ENCODE measurements around the gene LCE3D. TPM values are rescaled to one million over a fixed set of nuclear protein-coding genes. Genes with fewer than 3 reads are reported as not detected.
"Not testable (repeated sequence)": the region's sequence is repeated elsewhere in the genome, so short reads cannot be mapped to it uniquely, and the experiment has no call there.

The LCE3D gene
- total RNA-seq, 4 donors from 2014 or later: not detected

DNA sequence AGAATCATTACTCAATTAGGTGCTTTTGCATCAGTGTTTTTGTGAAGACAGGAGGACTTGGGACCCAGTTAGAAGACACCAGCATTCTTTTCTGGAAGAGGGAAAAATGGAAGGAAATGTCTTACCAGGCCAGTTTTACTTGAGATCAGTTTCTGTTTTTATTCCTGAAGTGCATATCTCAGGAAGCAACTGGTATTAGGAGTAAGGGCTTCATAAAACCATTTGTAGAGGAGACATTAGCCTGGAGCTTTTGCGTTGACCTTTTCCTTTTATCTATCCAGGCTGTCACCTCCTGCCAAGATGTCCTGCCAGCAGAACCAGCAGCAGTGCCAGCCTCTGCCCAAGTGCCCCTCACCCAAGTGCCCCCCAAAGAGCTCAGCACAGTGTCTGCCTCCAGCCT lies 33.2 kb upstream of the LCE3D start, which contains the start of gene LCE3B:
Gene LCE3B, plus strand, starts transcription at position 301 of the 400 bp plus-strand sequence. Its CDS starts 0 bp downstream, at position 301.
- Histone ChIP-seq H3K27me3 (no peaks in the 10 kb centered on the region), H3K27ac (no peak within 1 kb of the TSS), H3K4me1 (no peaks in the 10 kb centered on the region), H3K9me3 (no peaks in the 10 kb centered on the region), H3K36me3 (no peaks in the 10 kb centered on the region), H3K4me3 (replicated peaks in 1 of 3) (no peak within 1 kb of the TSS)
- DNase-seq: no peak
- WGBS, 2 donors: 75 to 83% methylated on average over 1 of the region's 1 CpG
- no peak for TF ChIP-seq POLR2A (IDR thresholded peaks at IDR 0.05)
- TF ChIP-seq, protein P1, sequence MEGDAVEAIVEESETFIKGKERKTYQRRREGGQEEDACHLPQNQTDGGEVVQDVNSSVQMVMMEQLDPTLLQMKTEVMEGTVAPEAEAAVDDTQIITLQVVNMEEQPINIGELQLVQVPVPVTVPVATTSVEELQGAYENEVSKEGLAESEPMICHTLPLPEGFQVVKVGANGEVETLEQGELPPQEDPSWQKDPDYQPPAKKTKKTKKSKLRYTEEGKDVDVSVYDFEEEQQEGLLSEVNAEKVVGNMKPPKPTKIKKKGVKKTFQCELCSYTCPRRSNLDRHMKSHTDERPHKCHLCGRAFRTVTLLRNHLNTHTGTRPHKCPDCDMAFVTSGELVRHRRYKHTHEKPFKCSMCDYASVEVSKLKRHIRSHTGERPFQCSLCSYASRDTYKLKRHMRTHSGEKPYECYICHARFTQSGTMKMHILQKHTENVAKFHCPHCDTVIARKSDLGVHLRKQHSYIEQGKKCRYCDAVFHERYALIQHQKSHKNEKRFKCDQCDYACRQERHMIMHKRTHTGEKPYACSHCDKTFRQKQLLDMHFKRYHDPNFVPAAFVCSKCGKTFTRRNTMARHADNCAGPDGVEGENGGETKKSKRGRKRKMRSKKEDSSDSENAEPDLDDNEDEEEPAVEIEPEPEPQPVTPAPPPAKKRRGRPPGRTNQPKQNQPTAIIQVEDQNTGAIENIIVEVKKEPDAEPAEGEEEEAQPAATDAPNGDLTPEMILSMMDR (IDR thresholded peaks at IDR 0.05): no peak
- intact Hi-C loops (cut with DNase I): no loop called here

DNA sequence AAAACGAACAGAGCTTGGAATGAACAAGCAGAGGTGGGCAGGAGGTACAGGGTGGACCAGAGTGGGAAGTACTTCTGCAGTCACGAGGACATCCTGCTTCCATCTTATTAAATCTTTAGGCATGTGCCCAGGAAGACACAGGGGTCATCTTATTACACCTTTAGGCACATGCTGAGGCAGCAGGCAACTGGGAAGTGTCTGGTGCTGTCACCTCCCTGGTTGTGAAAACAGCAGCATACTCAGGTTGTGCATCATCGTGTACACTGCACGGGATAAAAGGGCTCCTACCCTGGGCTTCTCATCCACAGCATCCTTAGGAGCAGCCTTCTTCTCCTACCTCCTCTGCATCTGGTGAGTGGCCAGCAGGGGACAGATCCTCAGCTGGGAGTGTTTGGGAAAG lies 19.6 kb upstream of the LCE3D start, which contains the start of gene LCE3C:
Gene LCE3C, plus strand, starts transcription at position 301 of the 400 bp plus-strand sequence. CDS start 498 bp downstream, outside the sequence.
- TF ChIP-seq, protein P1 (IDR thresholded peaks at IDR 0.05): no peak
- no peak for TF ChIP-seq POLR2A (IDR thresholded peaks at IDR 0.05)
- H3K4me3 ChIP-seq (replicated peaks in 1 of 3): no peak within 1 kb of the TSS
- no peaks in the 10 kb centered on the region for H3K4me1 ChIP-seq
- intact Hi-C loops (cut with DNase I): no loop called here
- no peak for DNase-seq
- no peaks in the 10 kb centered on the region for H3K9me3 ChIP-seq
- no peak within 1 kb of the TSS for H3K27ac ChIP-seq
- 65 to 84% methylated on average over 4 of the region's 4 CpGs for WGBS, 2 donors
- no peaks in the 10 kb centered on the region for H3K27me3 ChIP-seq
- H3K36me3 ChIP-seq: no peaks in the 10 kb centered on the region

DNA sequence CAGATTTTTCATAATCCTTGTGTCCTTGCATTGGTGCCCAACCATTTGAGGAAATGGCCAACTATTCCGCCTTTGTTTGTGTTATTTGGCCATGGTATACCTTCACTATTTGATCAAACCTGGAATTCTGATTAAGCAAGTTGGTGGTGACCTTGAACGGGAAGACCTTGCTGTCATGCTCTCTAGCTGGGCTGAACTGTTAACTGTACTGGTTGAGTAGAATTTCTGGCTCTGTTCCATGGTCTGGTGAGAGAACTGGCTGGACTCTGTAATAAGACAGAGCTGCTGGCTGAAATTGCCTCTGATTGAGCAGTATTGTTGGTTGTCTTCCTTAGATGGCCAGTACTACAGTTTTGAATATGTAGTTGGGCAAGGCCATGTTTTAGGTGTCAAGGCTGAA lies 16.7 kb upstream of the LCE3D start:
- Histone ChIP-seq H3K27ac (no peak overlapping the region), H3K4me1 (no peaks in the 10 kb centered on the region), H3K36me3 (no peaks in the 10 kb centered on the region), H3K27me3 (no peaks in the 10 kb centered on the region), H3K4me3 (replicated peaks in 1 of 3) (no peak overlapping the region), H3K9me3 (no peaks in the 10 kb centered on the region)
- TF ChIP-seq POLR2A (IDR thresholded peaks at IDR 0.05): no peak
- TF ChIP-seq, protein P1 (IDR thresholded peaks at IDR 0.05): no peak
- no peak for DNase-seq
- intact Hi-C loops (cut with DNase I): no loop called here
- 78 to 86% methylated on average over 2 of the region's 2 CpGs for WGBS, 2 donors

DNA sequence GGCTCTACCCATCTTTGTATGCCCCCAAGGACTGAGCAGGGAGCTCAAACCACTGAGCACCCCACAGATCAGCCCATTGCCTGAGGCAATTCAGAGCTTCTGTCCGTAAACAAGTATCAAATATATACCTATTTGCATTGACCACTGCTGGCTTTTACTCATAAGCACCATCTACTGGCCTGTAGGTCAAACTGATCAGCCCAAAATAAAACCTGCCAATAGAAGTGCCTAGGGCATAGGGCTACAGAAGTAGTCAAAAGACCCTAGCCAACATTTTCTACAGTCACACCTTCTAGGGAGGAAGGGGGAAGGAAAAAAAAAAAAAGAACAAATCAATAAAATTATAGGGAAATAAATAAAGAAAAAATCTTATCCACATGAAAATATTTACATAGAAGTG lies 5.3 kb upstream of the LCE3D start:
- TF ChIP-seq, protein P1 (IDR thresholded peaks at IDR 0.05): no peak
- TF ChIP-seq POLR2A (IDR thresholded peaks at IDR 0.05): no peak
- Histone ChIP-seq H3K4me1 (no peaks in the 10 kb centered on the region), H3K27ac (no peak overlapping the region), H3K4me3 (replicated peaks in 1 of 3) (no peak overlapping the region), H3K36me3 (no peaks in the 10 kb centered on the region), H3K27me3 (no peaks in the 10 kb centered on the region), H3K9me3 (no peaks in the 10 kb centered on the region)
- no peak for DNase-seq
- 43 to 50% methylated on average over 1 of the region's 1 CpG for WGBS, 2 donors
- intact Hi-C loops (cut with DNase I): no loop called here

DNA sequence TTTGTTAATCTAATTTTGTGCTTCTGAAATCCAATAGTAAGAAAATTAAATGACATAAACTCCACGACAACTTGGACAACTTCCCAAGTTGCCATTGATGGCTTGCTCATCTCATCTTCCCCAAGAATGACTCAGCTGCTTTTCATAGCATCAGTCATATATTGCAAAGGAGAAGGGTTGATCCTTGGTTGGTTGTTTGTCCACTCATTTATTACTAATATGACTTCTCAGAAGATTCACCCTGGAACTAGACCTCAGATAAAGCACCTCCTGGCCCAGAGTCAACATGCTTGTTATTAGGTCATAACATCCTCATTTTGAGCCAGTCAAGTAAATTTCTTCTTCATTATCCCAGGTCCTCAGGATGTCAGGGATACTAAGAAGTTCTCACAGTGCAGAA lies 2.3 kb upstream of the LCE3D start:
- Histone ChIP-seq H3K9me3 (no peaks in the 10 kb centered on the region), H3K4me3 (replicated peaks in 1 of 3) (no peak overlapping the region), H3K36me3 (no peaks in the 10 kb centered on the region), H3K4me1 (no peaks in the 10 kb centered on the region), H3K27ac (no peak overlapping the region), H3K27me3 (no peaks in the 10 kb centered on the region)
- no peak for DNase-seq
- intact Hi-C loops (cut with DNase I): no loop called here
- no peak for TF ChIP-seq POLR2A (IDR thresholded peaks at IDR 0.05)
- TF ChIP-seq, protein P1 (IDR thresholded peaks at IDR 0.05): no peak
- WGBS, 2 donors: 75 to 84% methylated on average over 1 of the region's 1 CpG

DNA sequence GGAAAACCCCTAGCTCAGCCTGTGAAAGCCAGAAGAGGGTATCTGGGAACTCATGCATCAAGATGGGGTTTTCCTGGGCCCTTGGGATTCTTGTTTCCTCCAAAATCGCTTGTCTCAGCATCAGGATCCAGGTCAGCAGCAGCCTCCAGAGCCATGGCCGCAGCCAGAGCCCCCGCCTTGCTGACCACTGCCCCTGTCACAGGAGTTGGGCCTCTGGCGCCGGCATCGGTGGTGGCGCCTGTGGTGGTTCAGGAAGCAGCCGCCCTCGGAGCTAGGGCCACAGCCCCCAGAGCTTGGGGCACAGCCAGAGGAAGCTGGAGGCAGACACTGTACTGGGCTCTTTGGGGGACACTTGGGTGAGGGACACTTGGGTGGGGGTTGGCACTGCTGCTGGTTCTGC lies 790 bp downstream of the LCE3D start:
- H3K4me1 ChIP-seq; DNase-seq; H3K4me3 ChIP-seq (replicated peaks in 1 of 3); H3K27me3 ChIP-seq; intact Hi-C loops (cut with DNase I); H3K9me3 ChIP-seq; H3K27ac ChIP-seq; H3K36me3 ChIP-seq: not testable (repeated sequence)
- 91 to 93% methylated on average over 7 to 9 of the region's 9 CpGs for WGBS, 2 donors

Data from thyroid gland (tissue), 4 donors.